ENCODE measurements around the gene KAT5. TPM values are rescaled to one million over a fixed set of nuclear protein-coding genes. Genes with fewer than 3 reads are reported as not detected.

KAT5 gene
- total and polyA plus RNA-seq, 10 of the 15 experiments (the other 5 are each of a cell fraction or from before 2014, with no cell fraction given): 3.4 to 66.1 (median 46.3) TPM

GRCh38 chr11:65663639-65664200, 48.3 kb upstream of the KAT5 start (continued):
- TF ChIP-seq CBX3 (IDR thresholded peaks at IDR 0.05; ENCODE audit: borderline replicate concordance, low read depth): no peak
- no peak for TF ChIP-seq ZSCAN29 (IDR thresholded peaks at IDR 0.05)
- TF ChIP-seq KDM1A (IDR thresholded peaks at IDR 0.05; ENCODE audit: borderline replicate concordance): no peak

- peak; percentile 65 for ATAC-seq
- ChIA-PET CTCF (interaction anchor here (0.7 kb wide), 1 partner anchor 337 kb away, joined by 3 read pairs; no protein-coding TSS in a partner anchor), POLR2A (interaction anchor here (0.6 to 1.2 kb wide), 2 partner anchors 34 to 805 kb away, joined by 3 to 4 read pairs; no protein-coding TSS in a partner anchor), RAD21 (ENCODE audit: unreplicated experiment) (no interaction called here), SMC1A (ENCODE audit: uncharacterized antibody, unreplicated experiment) (interaction anchor here (1.2 kb wide), 1 partner anchor 9 kb away, joined by 3 read pairs; the partner anchor contains the start of gene RELA)
- no peak for FAIRE-seq
- H3K27ac ChIP-seq (ENCODE audit: control insufficient read depth, insufficient read depth): no peak overlapping the region
- intact Hi-C loops (cut with micrococcal nuclease; ENCODE audit: unreplicated experiment): no loop called here
- no peak for DNase-seq (ENCODE audit: low read depth, low spot score)
- TF ChIP-seq, protein P1, sequence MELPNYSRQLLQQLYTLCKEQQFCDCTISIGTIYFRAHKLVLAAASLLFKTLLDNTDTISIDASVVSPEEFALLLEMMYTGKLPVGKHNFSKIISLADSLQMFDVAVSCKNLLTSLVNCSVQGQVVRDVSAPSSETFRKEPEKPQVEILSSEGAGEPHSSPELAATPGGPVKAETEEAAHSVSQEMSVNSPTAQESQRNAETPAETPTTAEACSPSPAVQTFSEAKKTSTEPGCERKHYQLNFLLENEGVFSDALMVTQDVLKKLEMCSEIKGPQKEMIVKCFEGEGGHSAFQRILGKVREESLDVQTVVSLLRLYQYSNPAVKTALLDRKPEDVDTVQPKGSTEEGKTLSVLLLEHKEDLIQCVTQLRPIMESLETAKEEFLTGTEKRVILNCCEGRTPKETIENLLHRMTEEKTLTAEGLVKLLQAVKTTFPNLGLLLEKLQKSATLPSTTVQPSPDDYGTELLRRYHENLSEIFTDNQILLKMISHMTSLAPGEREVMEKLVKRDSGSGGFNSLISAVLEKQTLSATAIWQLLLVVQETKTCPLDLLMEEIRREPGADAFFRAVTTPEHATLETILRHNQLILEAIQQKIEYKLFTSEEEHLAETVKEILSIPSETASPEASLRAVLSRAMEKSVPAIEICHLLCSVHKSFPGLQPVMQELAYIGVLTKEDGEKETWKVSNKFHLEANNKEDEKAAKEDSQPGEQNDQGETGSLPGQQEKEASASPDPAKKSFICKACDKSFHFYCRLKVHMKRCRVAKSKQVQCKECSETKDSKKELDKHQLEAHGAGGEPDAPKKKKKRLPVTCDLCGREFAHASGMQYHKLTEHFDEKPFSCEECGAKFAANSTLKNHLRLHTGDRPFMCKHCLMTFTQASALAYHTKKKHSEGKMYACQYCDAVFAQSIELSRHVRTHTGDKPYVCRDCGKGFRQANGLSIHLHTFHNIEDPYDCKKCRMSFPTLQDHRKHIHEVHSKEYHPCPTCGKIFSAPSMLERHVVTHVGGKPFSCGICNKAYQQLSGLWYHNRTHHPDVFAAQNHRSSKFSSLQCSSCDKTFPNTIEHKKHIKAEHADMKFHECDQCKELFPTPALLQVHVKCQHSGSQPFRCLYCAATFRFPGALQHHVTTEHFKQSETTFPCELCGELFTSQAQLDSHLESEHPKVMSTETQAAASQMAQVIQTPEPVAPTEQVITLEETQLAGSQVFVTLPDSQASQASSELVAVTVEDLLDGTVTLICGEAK (IDR thresholded peaks at IDR 0.05; ENCODE audit: borderline replicate concordance): no peak
- TF ChIP-seq STAT3 (IDR thresholded peaks at IDR 0.05; ENCODE audit: low read depth, low read length) (no peak), MTA3 (IDR thresholded peaks at IDR 0.05; ENCODE audit: borderline replicate concordance, low read length) (no peak), CREM (IDR thresholded peaks at IDR 0.05; ENCODE audit: low read depth) (no peak), FOXM1 (IDR thresholded peaks at IDR 0.05; ENCODE audit: low read depth, low read length) (no peak), HDGF (IDR thresholded peaks at IDR 0.05) (no peak), PAX5 (IDR thresholded peaks at IDR 0.05; ENCODE audit: borderline replicate concordance, low read depth, low read length) (no peak), RAD21 (IDR thresholded peaks at IDR 0.05; ENCODE audit: insufficient read depth, low read depth, low read length) (no peak)
- no peaks in the 10 kb centered on the region for H3K27me3 ChIP-seq (replicated peaks in 1 of 2; ENCODE audit: control insufficient read depth in 2 of 2, insufficient read depth in 2 of 2, low read length in 1 of 2)
- no peak overlapping the region for H3K4me2 ChIP-seq (ENCODE audit: control insufficient read depth, insufficient read depth)
- H3K4me3 ChIP-seq: no peak overlapping the region
- no peak overlapping the region for H3K9ac ChIP-seq (ENCODE audit: control insufficient read depth, insufficient read depth, low read length)
- no peaks in the 10 kb centered on the region for H3K36me3 ChIP-seq (ENCODE audit: control insufficient read depth in 2 of 2, insufficient read depth in 2 of 2, low read length in 1 of 2)
- in situ Hi-C loops (cut with MboI): no loop called here
- no peaks in the 10 kb centered on the region for H3K79me2 ChIP-seq (ENCODE audit: control insufficient read depth, insufficient read depth, low read length)
- H3K4me1 ChIP-seq (ENCODE audit: control insufficient read depth, insufficient read depth, low read length): no peaks in the 10 kb centered on the region
- no peaks in the 10 kb centered on the region for H4K20me1 ChIP-seq (ENCODE audit: control insufficient read depth, insufficient read depth)
- H2AFZ ChIP-seq (ENCODE audit: control insufficient read depth, low read depth, low read length): no peak overlapping the region
- no TSS peak for BruUV-seq (replicated peaks)
- no peaks in the 10 kb centered on the region for H3K9me3 ChIP-seq (replicated peaks; ENCODE audit: control insufficient read depth, insufficient read depth, low read length)
These were observed 39.7 kb upstream of the KAT5 start for GRCh38 chr11:65672180-65672860.

Measured in GM12878 (cell line).